Measurements from ENCODE around the gene UTP4. TPM values are rescaled to one million over a fixed set of nuclear protein-coding genes. Genes with fewer than 3 reads are reported as not detected.

UTP4 gene
- total RNA-seq, 1 donor from 2014 or later = 48.0 TPM

- Mint-ChIP-seq H3K36me3 (peaks cover 5% of the 10 kb centered on the region), H3K4me3 (no peak overlapping the region), H3K4me1 (peaks cover 20% of the 10 kb centered on the region), H3K27ac (peak overlapping the region; percentile 87), H3K9me3 (no peaks in the 10 kb centered on the region), H3K27me3 (ENCODE audit: low read depth) (no peaks in the 10 kb centered on the region)
- TF ChIP-seq, protein P1, sequence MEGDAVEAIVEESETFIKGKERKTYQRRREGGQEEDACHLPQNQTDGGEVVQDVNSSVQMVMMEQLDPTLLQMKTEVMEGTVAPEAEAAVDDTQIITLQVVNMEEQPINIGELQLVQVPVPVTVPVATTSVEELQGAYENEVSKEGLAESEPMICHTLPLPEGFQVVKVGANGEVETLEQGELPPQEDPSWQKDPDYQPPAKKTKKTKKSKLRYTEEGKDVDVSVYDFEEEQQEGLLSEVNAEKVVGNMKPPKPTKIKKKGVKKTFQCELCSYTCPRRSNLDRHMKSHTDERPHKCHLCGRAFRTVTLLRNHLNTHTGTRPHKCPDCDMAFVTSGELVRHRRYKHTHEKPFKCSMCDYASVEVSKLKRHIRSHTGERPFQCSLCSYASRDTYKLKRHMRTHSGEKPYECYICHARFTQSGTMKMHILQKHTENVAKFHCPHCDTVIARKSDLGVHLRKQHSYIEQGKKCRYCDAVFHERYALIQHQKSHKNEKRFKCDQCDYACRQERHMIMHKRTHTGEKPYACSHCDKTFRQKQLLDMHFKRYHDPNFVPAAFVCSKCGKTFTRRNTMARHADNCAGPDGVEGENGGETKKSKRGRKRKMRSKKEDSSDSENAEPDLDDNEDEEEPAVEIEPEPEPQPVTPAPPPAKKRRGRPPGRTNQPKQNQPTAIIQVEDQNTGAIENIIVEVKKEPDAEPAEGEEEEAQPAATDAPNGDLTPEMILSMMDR (IDR thresholded peaks at IDR 0.05; ENCODE audit: unreplicated experiment) = no peak
- DNase-seq (ENCODE audit: low spot score in 2 of 2, unreplicated experiment in 2 of 2) = no peak
Observed at GRCh38 chr16:69179328-69180010, 47.0 kb downstream of the UTP4 start.

GRCh38 chr16:69180011-69180338, 47.5 kb downstream of the UTP4 start:
- Mint-ChIP-seq H3K4me3 (no peak overlapping the region), H3K9me3 (no peaks in the 10 kb centered on the region), H3K27ac (peak overlapping the region; percentile 87), H3K36me3 (peaks cover 5% of the 10 kb centered on the region), H3K4me1 (peaks cover 20% of the 10 kb centered on the region), H3K27me3 (ENCODE audit: low read depth) (no peaks in the 10 kb centered on the region)
- TF ChIP-seq, protein P1 (IDR thresholded peaks at IDR 0.05; ENCODE audit: unreplicated experiment) = no peak
- no peak for DNase-seq (ENCODE audit: low spot score in 2 of 2, unreplicated experiment in 2 of 2)

- no peaks in the 10 kb centered on the region for H3K27me3 Mint-ChIP-seq (ENCODE audit: low read depth)
- peaks cover 2% of the 10 kb centered on the region for H3K36me3 Mint-ChIP-seq
- no peak overlapping the region for H3K4me3 Mint-ChIP-seq
- H3K9me3 Mint-ChIP-seq = no peaks in the 10 kb centered on the region
- peak overlapping the region; percentile 39 for H3K27ac Mint-ChIP-seq
- DNase-seq (ENCODE audit: low spot score in 2 of 2, unreplicated experiment in 2 of 2) = no peak
- peaks cover 24% of the 10 kb centered on the region for H3K4me1 Mint-ChIP-seq
- TF ChIP-seq, protein P1 (IDR thresholded peaks at IDR 0.05; ENCODE audit: unreplicated experiment) = no peak
Observed at GRCh38 chr16:69182730-69183416, 50.4 kb downstream of the UTP4 start.

GRCh38 chr16:69186642-69187445, 54.4 kb downstream of the UTP4 start, which contains the start of gene SNTB2:
Gene SNTB2, plus strand, starts transcription at chr16:69187164. Its CDS starts 3 bp downstream, at chr16:69187167.
- Mint-ChIP-seq H3K9me3 (no peaks in the 10 kb centered on the region), H3K4me1 (peaks cover 25% of the 10 kb centered on the region), H3K27ac (peak within 1 kb of the TSS; percentile 88), H3K27me3 (ENCODE audit: low read depth) (no peaks in the 10 kb centered on the region), H3K36me3 (peaks cover 6% of the 10 kb centered on the region), H3K4me3 (peak within 1 kb of the TSS; percentile 89)
- TF ChIP-seq, protein P1 (IDR thresholded peaks at IDR 0.05; ENCODE audit: unreplicated experiment) = no peak
- peak; percentile 85 to 92 for DNase-seq (ENCODE audit: low spot score in 2 of 2, unreplicated experiment in 2 of 2)

DNA sequence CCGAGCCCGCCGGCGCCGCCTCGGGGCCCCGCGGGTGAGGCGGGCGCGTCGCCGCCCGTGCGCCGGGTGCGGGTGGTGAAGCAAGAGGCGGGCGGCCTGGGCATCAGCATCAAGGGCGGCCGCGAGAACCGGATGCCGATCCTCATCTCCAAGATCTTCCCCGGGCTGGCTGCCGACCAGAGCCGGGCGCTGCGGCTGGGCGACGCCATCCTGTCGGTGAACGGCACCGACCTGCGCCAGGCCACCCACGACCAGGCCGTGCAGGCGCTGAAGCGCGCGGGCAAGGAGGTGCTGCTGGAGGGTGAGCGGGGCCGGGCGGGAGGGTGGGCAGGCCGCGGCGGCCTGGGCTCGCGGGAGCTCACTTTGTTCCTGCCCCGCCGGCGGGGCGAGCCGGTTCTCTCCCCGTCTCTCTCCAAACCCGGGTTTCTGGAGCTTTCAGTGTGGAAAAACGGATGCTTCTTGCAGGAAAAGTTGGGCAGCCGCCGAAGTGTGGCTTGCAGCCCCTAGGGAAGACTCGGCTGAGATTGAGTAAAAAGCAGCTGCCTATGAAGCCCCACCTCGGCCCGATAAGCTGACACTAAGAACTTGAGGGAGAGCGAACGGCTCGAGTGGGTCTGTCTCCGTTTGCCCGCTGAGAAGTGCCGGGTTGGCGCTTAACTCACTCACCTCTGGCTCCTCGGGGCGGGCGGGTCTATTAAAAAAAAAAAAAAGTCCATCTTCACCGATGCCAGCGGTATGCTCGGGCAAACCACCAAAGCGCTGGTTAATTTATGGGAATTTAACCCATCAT, 55.2 kb downstream of the UTP4 start:
- peak; percentile 27 to 70 for DNase-seq (ENCODE audit: low spot score in 2 of 2, unreplicated experiment in 2 of 2)
- H3K9me3 Mint-ChIP-seq = no peaks in the 10 kb centered on the region
- peak overlapping the region; percentile 75 for H3K4me3 Mint-ChIP-seq
- no peaks in the 10 kb centered on the region for H3K27me3 Mint-ChIP-seq (ENCODE audit: low read depth)
- TF ChIP-seq, protein P1 (IDR thresholded peaks at IDR 0.05; ENCODE audit: unreplicated experiment) = no peak
- H3K36me3 Mint-ChIP-seq = peaks cover 4% of the 10 kb centered on the region
- H3K4me1 Mint-ChIP-seq = peaks cover 29% of the 10 kb centered on the region
- H3K27ac Mint-ChIP-seq = peak overlapping the region; percentile 78

Measured in mesothelial cell of epicardium (in vitro differentiated cells).